Cardiac muscle cell (in vitro differentiated cells and primary cell): ENCODE data around the gene TNC. TPM values are rescaled to one million over a fixed set of nuclear protein-coding genes. Genes with fewer than 3 reads are reported as not detected.

Experiments
- DNase-seq, 2 donors: peaks; one replicate each; pipeline versions ENCODE4 v3.0.0 to v3.0.0-alpha.2; 2010 to 2017; ENCODE audit warnings: low read depth in 1 of 2, low spot score in 1 of 2
- H3K27ac ChIP-seq: fragments of 200-600 bp; sonication (generic); 2 replicates; pipeline ENCODE4 v1.5.1; 2016
- H3K27me3 ChIP-seq: fragments of 200-600 bp; sonication (generic); 2 replicates; pipeline ENCODE4 v1.6.0; 2016; ENCODE audit warnings: control low read depth
- H3K36me3 ChIP-seq: fragments of 200-600 bp; sonication (generic); 2 replicates; pipeline ENCODE4 v1.5.1; 2016; ENCODE audit warnings: control low read depth
- H3K4me1 ChIP-seq: fragments of 200-600 bp; sonication (generic); 2 replicates; pipeline ENCODE4 v1.8.1; 2017; ENCODE audit warnings: low read depth, mild to moderate bottlenecking, mixed run types
- H3K4me3 ChIP-seq: fragments of 200-600 bp; sonication (generic); 2 replicates; pipeline ENCODE4 v1.5.1; 2016; ENCODE audit warnings: mild to moderate bottlenecking
- H3K9me3 ChIP-seq: fragments of 200-600 bp; sonication (generic); 2 replicates; pipeline ENCODE4 v1.5.1; 2017; ENCODE audit warnings: low read depth, mild to moderate bottlenecking, control low read depth
- polyA plus RNA-seq: library from polyadenylated mRNA; unstranded; fragments of >200 nt; fragmentation: Nextera tagmentation; extraction: Ambion mirVana; gene quantifications from 2 replicates; pipeline ENCODE4 v1.2.1, GENCODE V29; 2016
- total RNA-seq: library from RNA; depleted of rRNA; stranded (reverse); fragments of >200 nt; gene quantifications from 2 replicates; pipeline ENCODE4 v1.2.3, GENCODE V29; 2016
- TF ChIP-seq, protein P1 (sequence below): IDR thresholded peaks from 2 replicates; pipeline ENCODE4 v1.5.1; 2012; ENCODE audit warnings: low read depth, mild to moderate bottlenecking, low read length

The TNC gene
- total and polyA plus RNA-seq, 2 experiments from 2014 or later, result 23.9 to 29.7 TPM

DNA sequence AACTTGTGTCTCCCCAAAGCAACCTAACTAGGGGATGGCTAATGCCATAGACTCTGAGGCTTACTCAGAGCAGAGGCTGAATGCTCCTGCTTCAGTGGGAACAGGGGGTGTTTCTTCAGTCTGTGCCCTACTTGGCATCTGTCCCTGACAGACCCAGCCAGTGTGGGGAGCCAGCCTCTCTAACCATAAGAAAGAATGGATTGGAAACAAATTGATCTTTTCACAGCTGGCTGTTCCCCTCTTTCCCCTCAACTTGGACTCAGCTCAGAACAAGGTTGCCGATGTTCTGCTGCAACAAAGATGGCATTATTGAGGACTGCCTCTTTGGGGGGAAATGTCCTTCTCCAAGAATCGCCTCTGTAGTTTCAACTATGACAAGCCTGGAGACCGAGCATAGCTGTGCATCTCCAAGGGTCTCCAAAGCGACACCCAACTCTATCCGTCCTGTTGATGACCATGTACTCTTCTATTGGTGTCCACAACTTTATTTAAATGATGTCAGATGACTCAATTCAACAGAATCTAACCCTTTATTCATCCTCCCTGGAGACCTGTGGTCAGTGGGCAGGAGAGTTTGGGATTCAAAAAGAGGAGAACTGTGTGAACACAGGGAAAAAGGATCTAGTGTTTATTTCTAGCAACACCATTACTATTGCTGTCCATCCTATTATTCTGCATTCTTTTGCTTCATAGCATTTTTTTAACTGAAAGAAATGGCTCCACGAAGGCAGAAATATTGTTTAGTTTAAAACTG lies 24.7 kb upstream of the TNC start:
- TF ChIP-seq, protein P1, sequence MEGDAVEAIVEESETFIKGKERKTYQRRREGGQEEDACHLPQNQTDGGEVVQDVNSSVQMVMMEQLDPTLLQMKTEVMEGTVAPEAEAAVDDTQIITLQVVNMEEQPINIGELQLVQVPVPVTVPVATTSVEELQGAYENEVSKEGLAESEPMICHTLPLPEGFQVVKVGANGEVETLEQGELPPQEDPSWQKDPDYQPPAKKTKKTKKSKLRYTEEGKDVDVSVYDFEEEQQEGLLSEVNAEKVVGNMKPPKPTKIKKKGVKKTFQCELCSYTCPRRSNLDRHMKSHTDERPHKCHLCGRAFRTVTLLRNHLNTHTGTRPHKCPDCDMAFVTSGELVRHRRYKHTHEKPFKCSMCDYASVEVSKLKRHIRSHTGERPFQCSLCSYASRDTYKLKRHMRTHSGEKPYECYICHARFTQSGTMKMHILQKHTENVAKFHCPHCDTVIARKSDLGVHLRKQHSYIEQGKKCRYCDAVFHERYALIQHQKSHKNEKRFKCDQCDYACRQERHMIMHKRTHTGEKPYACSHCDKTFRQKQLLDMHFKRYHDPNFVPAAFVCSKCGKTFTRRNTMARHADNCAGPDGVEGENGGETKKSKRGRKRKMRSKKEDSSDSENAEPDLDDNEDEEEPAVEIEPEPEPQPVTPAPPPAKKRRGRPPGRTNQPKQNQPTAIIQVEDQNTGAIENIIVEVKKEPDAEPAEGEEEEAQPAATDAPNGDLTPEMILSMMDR, result no peak
- DNase-seq, result no peak
- Histone ChIP-seq H3K27me3 (no peaks in the 10 kb centered on the region), H3K27ac (no peak overlapping the region), H3K4me3 (no peak overlapping the region), H3K36me3 (no peaks in the 10 kb centered on the region), H3K4me1 (no peaks in the 10 kb centered on the region), H3K9me3 (no peaks in the 10 kb centered on the region)

GRCh38 chr9:115142090-115142489 lies 24.1 kb upstream of the TNC start:
- no peak for DNase-seq
- H3K27ac ChIP-seq, result no peak overlapping the region
- H3K4me3 ChIP-seq, result no peak overlapping the region
- H3K9me3 ChIP-seq, result no peaks in the 10 kb centered on the region
- TF ChIP-seq, protein P1, result no peak
- H3K27me3 ChIP-seq, result no peaks in the 10 kb centered on the region
- H3K4me1 ChIP-seq, result no peaks in the 10 kb centered on the region
- H3K36me3 ChIP-seq, result no peaks in the 10 kb centered on the region

DNA sequence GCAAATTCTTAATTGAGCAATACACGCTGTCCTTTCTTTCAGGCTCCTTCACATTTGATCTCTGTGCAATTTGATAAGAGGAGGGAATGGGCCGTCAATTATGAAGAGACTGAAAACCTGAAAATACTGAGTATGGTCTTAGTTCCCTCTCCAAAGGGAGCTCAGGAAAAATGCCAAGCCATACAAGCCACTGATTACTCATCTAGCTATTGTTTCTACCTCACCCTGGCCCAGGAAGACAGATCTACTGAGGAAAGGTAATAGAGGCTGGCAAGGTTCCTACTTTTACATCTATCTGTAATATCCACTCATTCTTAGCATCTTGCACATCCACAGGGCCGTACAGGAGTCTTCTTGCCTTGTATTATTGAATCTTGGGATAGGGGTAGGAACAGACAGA lies 23.7 kb upstream of the TNC start:
- Histone ChIP-seq H3K27ac (no peak overlapping the region), H3K4me3 (no peak overlapping the region), H3K9me3 (no peaks in the 10 kb centered on the region), H3K4me1 (no peaks in the 10 kb centered on the region), H3K27me3 (no peaks in the 10 kb centered on the region), H3K36me3 (no peaks in the 10 kb centered on the region)
- no peak for DNase-seq
- TF ChIP-seq, protein P1, result no peak

GRCh38 chr9:115138151-115138550 lies 20.2 kb upstream of the TNC start:
- Histone ChIP-seq H3K36me3 (no peaks in the 10 kb centered on the region), H3K27ac (no peak overlapping the region), H3K4me1 (no peaks in the 10 kb centered on the region), H3K4me3 (no peak overlapping the region), H3K27me3 (no peaks in the 10 kb centered on the region), H3K9me3 (no peaks in the 10 kb centered on the region)
- DNase-seq, result peak in 1 of 2 donors; percentile 27
- TF ChIP-seq, protein P1, result no peak

DNA sequence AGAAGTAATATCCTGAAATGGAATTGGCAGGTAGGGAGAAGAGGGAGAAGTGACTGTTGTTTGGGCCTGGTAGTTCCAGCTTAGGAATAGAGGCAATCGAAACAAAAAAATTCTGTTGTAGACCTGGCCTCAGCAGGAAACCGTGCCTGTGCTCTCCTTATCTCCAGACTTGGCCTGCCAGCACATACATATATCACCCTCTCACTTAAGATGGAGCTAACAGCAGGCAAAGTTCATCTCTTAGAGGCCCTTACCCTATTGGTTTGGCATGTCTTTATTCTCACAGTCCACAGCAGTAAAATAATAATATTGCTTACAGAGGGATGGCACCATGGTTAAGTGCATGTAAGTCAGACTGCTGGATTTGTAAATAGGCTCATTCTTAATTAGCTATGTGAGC lies 19.6 kb upstream of the TNC start:
- H3K27ac ChIP-seq, result no peak overlapping the region
- H3K9me3 ChIP-seq, result no peaks in the 10 kb centered on the region
- H3K4me1 ChIP-seq, result no peaks in the 10 kb centered on the region
- TF ChIP-seq, protein P1, result no peak
- no peaks in the 10 kb centered on the region for H3K36me3 ChIP-seq
- H3K4me3 ChIP-seq, result no peak overlapping the region
- peak in 1 of 2 donors; percentile 20 for DNase-seq
- H3K27me3 ChIP-seq, result no peaks in the 10 kb centered on the region
